ENCODE results near the gene NRG3.

The NRG3 gene

GRCh38 chr10:82468453-82468852 is 593.5 kb downstream of the NRG3 start:
- DNase-seq (ENCODE audit: low read depth in 2 of 2) = no peak

DNA sequence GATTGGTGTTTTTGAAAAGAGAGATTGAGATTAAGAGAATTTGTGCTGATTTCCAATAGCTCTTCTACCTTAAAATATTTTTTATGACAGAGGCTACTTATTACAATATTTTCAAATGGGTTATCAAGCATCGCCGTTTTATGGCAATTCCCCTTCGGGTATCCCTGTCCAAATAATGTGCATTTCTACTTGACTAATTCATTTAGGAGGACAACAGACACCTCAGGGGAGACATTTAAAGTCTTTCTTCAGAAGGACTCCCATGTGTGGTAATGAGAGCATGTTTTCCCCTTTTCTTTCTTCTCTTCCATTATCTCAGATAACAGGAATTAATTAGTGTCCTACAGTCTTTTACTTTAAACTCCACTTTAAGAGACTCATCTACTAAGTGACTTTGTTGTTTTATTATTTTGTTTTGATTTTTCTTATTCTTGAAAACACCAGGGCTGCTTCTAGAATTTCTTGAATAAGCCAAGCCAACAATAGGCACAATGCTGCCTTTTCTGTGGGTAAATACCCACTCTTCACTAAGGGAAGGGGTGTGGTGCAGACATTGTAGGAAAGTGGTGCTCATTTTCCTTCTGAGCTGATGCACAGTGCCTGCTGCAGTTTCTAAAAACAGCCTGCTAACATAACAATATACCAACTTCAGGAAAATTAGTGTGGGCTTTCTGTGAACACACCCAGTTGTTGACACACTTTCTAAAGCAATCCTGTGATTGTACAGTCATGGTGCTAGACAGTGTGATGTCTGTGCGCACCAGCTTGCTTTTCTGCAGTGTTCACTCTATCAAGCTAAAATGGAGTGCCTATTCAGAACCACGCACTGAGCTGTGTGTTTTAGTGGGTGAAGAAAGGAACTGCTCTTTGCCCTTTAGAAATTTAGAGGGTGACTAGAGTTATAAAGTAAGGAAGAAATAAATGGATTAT is 597.7 kb downstream of the NRG3 start:
- no peak for DNase-seq (ENCODE audit: low read depth in 2 of 2)

DNA sequence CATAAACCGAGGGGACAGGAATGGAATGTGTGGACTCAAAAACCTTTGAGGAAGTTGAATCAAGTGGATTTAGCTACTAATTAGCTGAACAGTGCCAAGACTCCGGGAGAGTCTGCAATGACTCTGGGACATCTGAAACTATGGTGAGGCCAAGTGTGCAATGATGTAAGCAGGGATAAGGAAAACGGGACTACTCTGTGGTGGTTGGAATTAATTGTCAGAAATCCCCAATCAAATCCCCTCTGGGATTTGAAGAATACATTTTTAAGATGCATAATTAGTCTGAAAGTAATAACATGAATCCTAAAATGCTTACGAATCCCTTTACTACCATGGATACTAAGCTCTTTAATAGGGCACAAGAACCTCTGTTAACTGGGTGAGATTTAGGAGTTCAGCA is 602.8 kb downstream of the NRG3 start:
- no peak for DNase-seq (ENCODE audit: low read depth in 2 of 2)

- no peak for DNase-seq (ENCODE audit: low read depth in 2 of 2)
Measured at GRCh38 chr10:82492647-82493046, 617.7 kb downstream of the NRG3 start.

DNA sequence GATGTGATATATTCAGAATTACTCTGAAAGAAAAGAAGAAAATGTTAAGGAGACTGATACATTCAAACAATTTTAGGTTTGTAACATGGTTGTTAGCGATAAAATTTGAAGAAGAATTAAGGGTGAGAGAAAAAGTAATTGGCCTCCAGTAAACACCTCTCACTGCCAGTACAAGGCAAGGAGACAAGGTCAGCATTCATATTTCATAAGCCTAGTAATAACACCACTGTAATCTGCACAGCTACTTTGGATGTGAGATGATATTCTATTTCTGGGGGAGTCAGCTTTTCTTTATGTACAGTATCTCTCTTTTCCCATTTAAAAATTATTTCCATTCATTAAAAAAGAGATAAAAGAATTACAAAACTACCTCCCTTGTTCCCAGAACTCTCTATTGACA is 621.1 kb downstream of the NRG3 start:
- no peak for DNase-seq (ENCODE audit: low read depth in 2 of 2)

DNA sequence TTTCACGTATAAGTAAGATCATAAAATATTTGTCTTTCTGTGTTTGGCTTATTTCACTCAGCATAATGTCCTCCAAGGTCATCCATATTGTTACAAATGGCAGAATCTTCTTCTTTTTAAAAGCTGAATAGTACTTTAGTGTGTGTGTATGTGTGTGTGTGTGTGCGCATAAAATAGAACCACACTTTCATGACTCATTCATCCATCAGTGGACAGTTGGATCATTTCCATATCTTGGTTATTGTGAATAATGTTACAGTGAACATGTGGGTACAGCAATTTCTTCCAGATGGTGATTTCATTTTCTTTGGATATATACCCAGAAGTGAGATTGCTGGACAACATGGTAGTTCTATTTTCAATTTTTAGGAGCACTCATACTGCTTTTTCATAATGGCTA is 622.4 kb downstream of the NRG3 start:
- no peak for DNase-seq (ENCODE audit: low read depth in 2 of 2)

- DNase-seq (ENCODE audit: low read depth in 2 of 2) = no peak
Measured at GRCh38 chr10:82498976-82499375, 624.0 kb downstream of the NRG3 start.

GRCh38 chr10:82505009-82505408 is 630.0 kb downstream of the NRG3 start:
- no peak for DNase-seq (ENCODE audit: low read depth in 2 of 2)

GRCh38 chr10:82506680-82507376 is 631.8 kb downstream of the NRG3 start:
- no peak for DNase-seq (ENCODE audit: low read depth in 2 of 2)

GRCh38 chr10:82515256-82515655 is 640.3 kb downstream of the NRG3 start:
- DNase-seq (ENCODE audit: low read depth in 2 of 2) = no peak

DNA sequence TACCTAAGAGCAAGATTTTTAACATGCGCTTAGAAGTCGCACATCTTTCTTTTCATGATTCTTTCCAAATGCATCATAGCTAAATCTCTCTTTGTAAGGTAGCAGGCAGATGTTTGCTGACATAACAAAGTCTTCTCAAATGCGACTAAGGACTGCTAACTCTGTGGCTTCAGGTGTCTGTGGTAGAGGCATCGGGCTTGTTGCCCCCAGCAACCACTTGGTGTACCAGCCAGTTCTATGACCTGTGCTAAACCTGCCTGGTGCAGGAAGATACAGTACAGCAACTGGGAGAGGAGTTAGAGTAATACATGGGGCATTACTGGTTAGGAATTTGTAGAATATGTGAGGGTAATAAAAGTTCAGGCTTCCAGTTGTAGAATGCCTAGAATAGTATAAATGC is 654.1 kb downstream of the NRG3 start:
- DNase-seq (ENCODE audit: low read depth in 2 of 2) = no peak

DNA sequence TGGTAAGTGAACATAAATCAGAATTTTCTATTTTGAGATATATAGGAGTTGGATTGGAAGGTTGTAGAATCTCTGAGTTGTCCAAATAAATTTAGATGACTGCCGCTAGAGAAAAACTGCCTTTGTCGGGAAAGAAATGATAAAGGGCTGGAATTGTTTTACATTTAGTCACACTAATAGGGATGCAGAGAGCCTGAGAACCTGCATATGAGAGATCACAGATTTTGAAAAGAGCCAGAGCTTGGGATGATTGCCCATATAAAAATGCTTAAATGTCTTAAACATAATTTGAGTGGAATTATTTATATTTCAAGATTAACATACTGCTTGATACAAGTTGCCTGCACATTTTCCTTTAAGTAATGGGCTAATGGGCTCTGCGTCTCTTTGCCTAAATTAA is 660.5 kb downstream of the NRG3 start:
- DNase-seq (ENCODE audit: low read depth in 2 of 2) = no peak

DNA sequence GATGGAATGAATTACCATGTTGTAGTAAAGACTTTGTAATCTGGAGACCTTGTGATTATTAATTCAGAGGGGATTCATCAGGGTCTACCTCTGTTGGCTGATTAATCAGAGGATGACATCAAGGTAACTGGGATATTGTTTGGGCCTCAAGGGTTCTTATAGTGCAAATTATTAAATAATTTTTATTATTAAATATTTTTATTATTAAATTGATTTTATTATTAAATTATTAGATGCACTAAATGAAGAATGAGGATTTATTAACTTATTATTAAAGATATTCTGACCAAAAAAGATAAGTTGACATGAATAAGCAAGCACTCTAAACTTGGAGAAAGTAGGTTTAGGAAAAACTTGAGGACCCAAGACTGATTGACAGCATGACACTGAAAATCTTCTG is 661.7 kb downstream of the NRG3 start:
- no peak for DNase-seq (ENCODE audit: low read depth in 2 of 2)

GRCh38 chr10:82538272-82538671 is 663.3 kb downstream of the NRG3 start:
- DNase-seq (ENCODE audit: low read depth in 2 of 2) = no peak

DNA sequence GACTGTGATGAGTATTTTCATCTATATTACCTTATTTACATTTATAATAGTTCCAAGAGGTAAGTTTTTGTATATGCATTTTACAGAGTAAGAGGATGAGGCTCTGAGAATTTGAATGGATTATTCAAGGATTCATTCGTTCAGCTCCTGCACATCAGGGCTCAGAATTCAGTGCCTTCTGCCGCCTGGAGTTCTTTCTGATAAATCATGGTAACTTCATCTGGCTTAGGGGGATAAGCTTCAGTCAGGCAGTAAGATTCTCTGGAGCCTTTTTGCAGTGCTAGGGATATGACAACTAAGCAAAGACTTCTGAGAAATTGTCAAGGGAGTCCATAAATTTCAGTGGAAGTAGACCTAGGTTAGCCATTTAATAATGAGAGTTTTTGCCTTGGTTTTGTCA is 668.6 kb downstream of the NRG3 start:
- DNase-seq (ENCODE audit: low read depth in 2 of 2) = no peak

- no peak for DNase-seq (ENCODE audit: low read depth in 2 of 2)
Measured at GRCh38 chr10:82544377-82544776, 669.4 kb downstream of the NRG3 start.

GRCh38 chr10:82551506-82551905 is 676.5 kb downstream of the NRG3 start:
- no peak for DNase-seq (ENCODE audit: low read depth in 2 of 2)

GRCh38 chr10:82552267-82552666 is 677.3 kb downstream of the NRG3 start:
- DNase-seq (ENCODE audit: low read depth in 2 of 2) = no peak

- no peak for DNase-seq (ENCODE audit: low read depth in 2 of 2)
Measured at GRCh38 chr10:82554381-82554780, 679.4 kb downstream of the NRG3 start.

GRCh38 chr10:82558014-82558607 is 683.1 kb downstream of the NRG3 start:
- DNase-seq (ENCODE audit: low read depth in 2 of 2) = no peak

DNA sequence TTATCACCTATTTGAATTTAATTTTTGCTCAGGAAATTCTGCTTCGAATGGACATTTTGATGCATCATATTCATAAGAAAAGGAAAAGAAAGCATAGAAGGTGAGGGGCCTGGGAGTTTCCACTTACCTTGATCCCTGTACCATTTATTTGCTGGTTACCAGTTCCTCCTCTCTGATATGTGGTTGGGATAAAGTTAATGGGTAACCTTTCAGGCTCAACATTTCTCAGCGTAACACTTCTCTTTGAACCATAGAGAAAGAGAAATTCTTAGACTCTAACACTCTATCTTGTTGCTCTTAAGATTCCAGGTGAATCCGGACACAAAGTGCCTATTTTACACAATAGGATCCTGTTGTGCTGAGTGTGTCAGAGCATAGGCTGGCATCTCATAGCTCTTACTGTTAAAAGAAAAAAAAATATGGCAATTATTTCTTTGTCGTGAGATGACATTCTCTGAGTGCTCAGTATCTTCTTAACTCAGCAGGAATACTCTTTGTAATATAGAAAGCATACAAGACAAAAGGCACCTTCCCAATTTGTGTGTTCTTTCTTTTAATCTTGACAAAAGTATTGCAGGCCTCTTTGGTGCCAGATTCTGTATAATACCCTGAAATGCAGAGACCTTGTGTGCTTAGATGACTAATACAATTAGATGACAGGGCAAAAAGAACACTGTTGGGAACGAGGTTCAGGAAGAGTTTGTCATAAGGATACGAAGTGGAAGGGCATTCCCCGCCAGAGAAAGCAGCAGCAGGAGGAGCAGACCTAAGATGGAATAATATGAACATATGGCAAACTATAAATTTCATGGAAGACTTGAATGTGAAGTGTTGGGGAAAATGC is 689.6 kb downstream of the NRG3 start:
- DNase-seq (ENCODE audit: low read depth in 2 of 2) = no peak

DNA sequence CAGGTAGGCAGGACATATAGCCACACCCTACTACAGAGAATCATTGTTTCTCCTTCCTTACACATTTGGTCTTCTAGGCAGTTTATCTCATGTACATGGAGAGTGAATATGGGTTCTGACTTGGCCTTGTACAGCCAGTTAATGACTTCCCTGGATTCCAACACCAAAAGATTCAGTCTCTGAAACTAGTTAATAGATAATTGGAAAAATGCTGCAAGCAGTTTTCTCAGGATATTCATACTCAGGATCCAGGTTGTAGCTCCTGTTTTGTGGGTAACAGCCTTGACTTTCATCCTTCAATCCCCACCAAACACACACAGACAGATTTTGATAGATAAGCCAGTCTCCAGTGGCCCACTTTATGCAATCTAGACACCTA is 690.2 kb downstream of the NRG3 start:
- no peak for DNase-seq (ENCODE audit: low read depth in 2 of 2)

All from stimulated activated CD4-positive, alpha-beta T cell treated with anti-CD3 and anti-CD28 coated beads, Interleukin-4, amount 100 ng/mL, for 48 hours (primary cell).